COLO668 (cell line): Measurements from ENCODE around the gene CD59.
A peak's percentile ranks its signal among the peaks of the same experiment; 100 is the strongest.
"Not testable (repeated sequence)": the region's sequence is repeated elsewhere in the genome, so short reads cannot be mapped to it uniquely, and the experiment has no call there.

Experiments used
- DNase-seq: peaks from one replicate; lab custom pipeline; 2025; ENCODE audit not compliant: unreplicated experiment; lab: John Stamatoyannopoulos, UW

CD59 gene

GRCh38 chr11:33716243-33716642 lies 20.0 kb downstream of the CD59 start:
- no peak for DNase-seq

DNA sequence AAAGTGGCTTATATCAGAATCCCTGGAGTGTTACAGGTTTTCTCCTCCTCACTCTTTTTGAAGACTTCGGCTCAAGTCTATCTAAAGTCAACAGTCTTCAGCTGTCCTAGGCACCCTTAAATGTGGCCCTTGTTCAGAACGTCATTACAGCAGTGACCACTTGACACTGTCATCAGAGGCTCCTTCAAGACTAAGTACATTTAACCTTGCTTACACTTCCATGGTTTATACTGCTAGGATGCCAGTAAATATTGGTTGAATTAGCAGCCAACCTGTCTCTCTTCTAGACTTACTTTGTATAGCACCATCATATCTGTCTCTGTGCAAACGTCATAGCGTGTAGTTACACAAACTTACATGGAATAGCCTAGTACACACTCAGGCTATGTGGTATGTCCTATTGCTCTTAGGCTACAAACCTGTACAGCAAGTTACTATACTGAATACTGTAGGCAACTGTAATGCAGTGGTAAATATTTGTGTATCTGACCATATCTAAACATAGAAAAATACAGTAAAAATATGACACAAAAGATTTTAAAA lies 22.3 kb downstream of the CD59 start:
- no peak for DNase-seq

DNA sequence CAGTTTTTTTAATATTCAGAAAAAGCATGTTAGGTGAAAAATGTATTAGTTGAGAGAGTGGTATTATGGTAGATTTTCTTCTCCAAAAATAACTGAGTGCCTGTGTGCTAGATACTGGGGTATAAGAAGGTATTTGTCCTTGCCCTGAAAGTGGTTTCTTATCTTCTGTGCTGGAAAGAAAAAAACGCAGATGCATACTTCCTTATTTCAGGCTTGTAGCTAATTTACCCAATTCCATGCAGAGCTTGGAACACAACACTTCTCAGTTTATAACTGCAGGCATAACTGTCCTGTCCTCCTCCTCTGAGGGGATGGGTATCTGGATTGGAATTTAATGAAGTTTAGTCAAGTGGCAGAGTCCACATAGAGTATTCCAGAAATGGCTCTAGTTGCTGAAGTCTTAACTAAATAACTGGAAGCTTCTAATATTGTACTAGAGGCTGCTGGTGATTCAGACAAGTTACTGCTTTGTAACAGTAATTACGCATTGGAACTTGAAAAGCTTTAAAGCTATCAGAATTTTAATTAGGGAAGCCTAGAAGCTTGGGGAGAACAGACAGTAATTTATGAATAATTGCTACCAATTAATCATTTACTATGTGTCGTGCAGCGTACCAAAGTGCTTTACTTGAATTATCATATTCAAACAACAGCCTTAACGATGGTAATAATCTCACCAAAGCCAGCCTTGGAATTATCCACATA lies 22.9 kb downstream of the CD59 start:
- no peak for DNase-seq

DNA sequence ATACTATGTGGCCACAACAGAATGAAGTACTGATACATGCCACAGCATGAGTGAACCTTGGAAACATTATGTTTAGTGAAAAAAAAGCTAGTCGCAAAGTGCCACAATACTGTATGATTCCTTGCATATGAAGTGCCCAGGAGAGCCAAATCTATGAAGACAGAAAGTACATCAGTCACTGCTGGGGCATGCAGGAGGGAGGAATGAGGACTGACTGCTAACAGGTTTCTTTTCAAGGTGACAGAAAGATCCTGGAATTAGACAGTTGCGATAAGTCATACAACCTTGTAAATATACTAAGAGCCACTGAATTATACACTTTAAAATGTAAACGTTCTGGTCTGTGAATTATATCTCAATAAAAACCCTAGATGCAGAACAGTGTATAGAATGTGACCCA lies 23.8 kb downstream of the CD59 start:
- no peak for DNase-seq

DNA sequence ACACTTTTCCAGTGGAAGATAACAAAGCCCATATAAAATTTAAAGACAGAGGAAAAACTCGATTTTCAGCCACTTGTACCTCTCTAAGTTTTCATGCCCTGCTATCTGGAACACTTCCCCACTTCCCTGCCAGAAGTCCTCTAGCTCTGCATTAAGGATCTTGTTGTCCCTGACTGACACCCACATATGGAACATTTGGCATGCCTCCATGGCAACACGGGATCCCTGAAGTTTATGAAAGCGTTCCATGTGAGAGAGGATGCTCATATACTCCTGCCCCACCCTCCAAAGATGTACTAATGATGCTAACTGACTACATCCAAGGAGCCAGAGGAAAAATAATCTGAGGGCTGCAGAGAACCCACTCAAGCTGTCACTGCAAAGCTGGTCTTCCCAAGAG lies 26.8 kb downstream of the CD59 start:
- DNase-seq: no peak

GRCh38 chr11:33708985-33709384 lies 27.2 kb downstream of the CD59 start:
- no peak for DNase-seq

- not testable (repeated sequence) for DNase-seq
Measured at GRCh38 chr11:33707831-33708230, 28.4 kb downstream of the CD59 start.

GRCh38 chr11:33706966-33707365 lies 29.3 kb downstream of the CD59 start:
- no peak for DNase-seq

GRCh38 chr11:33706546-33706945 lies 29.7 kb downstream of the CD59 start:
- DNase-seq: no peak

GRCh38 chr11:33704240-33705002 lies 31.8 kb downstream of the CD59 start:
- no peak for DNase-seq

- DNase-seq: no peak
Measured at GRCh38 chr11:33703788-33704187, 32.4 kb downstream of the CD59 start.

- DNase-seq: no peak
Measured at GRCh38 chr11:33703234-33703633, 33.0 kb downstream of the CD59 start.

- no peak for DNase-seq
Measured at GRCh38 chr11:33701302-33702230, 34.7 kb downstream of the CD59 start.

DNA sequence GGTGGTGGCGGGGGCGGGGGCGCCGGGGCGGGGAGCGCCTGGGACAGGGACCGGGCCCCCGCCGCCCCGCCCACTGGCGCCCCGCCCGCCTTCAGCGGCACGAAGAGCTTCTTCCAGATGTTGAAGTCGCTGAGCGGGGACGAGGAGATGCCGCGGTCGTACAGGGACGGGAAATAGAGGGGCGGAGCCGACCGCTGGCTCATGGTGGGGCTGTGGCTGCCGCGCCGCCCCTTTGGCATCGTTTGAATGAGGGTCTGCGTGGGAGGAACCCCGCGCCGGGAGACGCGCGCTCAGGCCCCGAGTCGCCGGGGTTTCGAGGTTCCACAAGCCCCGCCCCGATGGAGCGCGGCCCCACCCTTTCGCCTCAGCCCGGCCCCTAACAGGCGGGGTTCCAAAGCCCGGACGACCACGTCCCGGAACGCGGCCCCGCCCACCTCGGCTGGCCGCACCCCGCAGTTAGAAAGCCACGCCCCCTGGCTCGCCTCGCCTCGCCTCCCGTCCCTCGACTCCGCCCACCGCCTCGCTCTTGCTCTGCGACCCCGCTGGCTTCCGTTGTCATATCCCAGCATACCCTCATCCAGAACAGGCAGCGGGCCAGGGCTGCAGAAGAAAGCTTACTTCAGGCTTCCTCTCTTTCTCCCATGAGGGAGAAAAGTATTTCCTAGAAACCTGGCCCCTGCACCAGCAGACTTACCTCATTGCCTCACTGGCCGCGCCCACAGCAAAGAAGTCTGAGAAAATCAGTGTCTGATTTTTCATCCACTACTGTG lies 35.5 kb downstream of the CD59 start, which contains the start of gene C11orf91:
TSS of gene C11orf91 (minus strand) at position 325 of the 770 bp plus-strand sequence. CDS start at position 239, 86 bp downstream.
- DNase-seq: peak; percentile 91

DNA sequence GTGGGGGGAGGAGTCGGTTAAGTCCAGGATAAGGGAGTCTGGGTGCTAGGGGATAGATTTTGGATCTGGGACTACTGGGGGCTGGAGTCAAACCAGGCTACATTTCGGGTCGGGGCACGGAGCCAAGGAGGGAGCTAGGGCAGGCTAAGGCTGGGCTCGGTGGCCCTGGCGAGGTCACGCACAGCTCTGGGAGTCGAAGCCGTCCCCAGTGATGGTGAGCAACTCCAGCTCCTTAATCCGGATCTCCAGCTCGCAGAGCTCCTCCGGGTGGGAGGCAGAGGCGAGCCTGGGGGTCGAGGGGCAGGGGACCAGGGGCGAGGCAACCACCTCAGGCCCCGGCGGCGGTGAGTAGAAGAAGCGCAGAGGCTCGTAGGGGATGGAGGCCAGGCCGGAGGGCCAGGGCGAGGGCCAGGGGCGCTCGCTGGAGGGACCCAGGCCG lies 36.1 kb downstream of the CD59 start:
- no peak for DNase-seq

DNA sequence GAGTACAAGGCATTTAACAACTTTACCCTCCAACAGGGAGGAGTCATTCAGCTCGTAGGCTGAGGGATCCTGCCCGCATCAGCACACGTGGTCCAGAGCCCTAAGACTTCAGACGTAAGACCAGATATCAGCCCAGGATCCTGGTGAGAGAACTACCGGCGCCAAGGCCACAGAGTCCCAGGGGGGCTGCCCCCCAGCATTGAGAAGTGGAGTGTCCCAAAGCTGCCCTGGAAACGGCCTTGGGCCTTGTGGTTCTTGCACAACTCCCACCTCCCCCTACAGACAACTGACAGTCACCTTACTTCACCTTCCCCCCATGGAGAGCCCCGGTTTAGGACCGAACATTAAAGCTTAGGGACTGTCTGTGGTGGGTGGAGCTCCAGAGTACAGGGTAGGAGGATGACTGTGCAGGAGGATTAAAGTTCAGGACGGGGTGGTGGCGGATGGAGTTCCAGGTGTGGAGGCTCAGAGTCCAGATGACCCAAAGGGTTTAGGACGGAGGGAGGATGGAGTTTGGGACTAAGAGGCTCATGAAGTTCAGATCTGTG lies 36.6 kb downstream of the CD59 start:
- DNase-seq: no peak

DNA sequence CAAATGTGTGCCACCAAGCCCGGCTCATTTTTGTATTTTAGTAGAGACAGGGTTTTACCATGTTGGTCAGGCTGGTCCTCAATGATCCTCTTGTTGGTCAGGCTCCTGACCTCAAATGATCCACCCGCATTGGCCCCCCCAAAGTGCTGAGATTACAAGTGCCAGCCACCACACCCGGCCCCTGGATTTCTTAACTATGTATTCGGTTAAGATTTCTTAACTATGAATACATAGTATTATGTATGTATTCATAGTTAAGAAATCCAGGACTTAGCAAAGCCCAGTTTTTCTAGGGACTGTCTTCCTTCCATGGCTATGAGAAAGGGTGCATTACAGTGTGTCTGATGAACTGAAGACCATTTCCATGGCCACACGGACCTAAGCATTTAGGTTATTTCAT lies 37.3 kb downstream of the CD59 start:
- no peak for DNase-seq

DNA sequence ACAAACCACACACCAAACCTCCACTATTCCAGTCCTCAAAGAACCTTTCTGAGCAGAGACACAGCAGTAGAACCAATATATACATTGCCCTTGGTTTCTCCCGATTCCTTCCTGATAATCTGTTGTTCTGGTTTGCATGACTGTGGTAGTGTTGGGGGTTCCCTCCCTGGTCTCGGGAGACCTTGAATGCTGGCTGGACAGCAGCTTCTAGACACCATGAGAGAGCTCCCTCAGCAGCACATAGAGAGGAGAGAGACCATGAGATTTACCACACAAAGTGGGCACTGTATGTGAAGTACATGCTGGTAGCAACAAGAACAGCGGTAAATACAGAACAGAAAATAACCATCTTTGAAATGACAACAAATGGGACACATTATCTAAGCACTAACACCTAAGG lies 38.2 kb downstream of the CD59 start:
- no peak for DNase-seq

DNA sequence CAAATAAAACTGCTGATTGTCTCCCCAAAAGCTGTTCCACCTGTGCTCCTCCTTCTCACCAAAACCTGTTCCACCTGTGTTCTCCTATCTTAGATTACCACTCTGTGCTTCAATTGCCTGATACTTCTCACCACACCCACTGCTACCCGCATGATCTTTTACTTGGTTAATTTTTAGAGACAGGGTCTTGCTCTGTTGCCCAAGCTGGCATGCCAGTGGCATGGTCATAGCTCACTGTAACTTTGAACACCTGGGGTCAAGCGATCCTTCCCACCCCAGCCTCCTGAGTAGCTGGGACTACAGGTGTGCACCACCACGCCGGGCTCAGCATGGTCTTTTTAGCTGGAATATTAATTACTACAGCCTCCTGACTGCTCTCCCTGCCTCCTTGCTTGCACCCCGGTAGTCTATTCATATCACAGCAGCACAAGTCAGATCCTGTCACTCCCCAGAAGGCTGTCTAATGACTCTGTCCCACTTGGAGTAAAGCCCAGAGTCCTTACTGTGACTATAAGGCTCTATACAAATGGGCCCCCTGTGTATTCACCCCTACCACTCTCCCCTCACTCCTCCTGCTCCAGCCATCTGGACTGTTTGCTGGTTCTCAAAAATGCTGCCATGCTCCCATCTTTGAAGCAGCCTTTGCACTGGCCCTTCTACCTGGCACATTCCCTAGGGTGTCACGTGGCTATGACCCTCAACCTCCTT lies 39.1 kb downstream of the CD59 start:
- no peak for DNase-seq
